HEK293T (cell line): ENCODE data around the gene FOXL2.
"Not testable (repeated sequence)": the region's sequence is repeated elsewhere in the genome, so short reads cannot be mapped to it uniquely, and the experiment has no call there.

Experiments used
- ZNF384 ChIP-seq: fragments of 450-650 bp; IDR thresholded peaks from 2 replicates; pipeline ENCODE4 v1.6.1; 2016
- TF ChIP-seq, protein P1 (sequence below): fragments of 450-650 bp; IDR thresholded peaks from 2 replicates; pipeline ENCODE4 v1.6.1; 2016

DNA sequence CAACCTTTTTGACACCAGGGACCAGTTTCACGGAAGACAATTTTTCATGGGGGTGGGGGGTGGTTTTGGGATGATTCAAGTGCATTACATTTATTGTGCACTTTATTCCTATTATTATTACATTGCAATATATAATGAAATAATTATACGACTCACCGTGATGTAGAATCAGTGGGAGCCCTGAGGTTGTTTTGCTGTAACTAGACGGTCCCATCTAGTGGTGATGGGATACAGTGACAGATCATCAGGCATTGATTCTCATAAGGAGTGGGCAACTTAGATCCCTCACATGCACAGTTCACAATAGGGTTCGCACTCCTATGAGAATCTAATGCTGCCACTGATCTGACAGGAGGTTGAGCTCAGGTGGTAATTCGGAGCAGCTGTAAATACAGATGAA is 24.5 kb downstream of the FOXL2 start:
- TF ChIP-seq, protein P1, sequence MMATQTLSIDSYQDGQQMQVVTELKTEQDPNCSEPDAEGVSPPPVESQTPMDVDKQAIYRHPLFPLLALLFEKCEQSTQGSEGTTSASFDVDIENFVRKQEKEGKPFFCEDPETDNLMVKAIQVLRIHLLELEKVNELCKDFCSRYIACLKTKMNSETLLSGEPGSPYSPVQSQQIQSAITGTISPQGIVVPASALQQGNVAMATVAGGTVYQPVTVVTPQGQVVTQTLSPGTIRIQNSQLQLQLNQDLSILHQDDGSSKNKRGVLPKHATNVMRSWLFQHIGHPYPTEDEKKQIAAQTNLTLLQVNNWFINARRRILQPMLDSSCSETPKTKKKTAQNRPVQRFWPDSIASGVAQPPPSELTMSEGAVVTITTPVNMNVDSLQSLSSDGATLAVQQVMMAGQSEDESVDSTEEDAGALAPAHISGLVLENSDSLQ = not testable (repeated sequence)
- TF ChIP-seq ZNF384 = not testable (repeated sequence)
